Thyroid gland (tissue), 4 donors: Measurements from ENCODE around the gene SPHK1.

Experiments used
- CTCF ChIP-seq, 6 experiments: fragments of 200-600 bp in 3 of 6; fragments of 450-650 bp in 3 of 6; sonication (generic) in 3 of 6; IDR thresholded peaks; one replicate each; pipeline ENCODE4 v1.5.1; 2016 to 2019; ENCODE audit warnings: antibody characterized with exemption in 6 of 6, mild to moderate bottlenecking in 2 of 6, inconsistent platforms in 1 of 6, moderate library complexity in 1 of 6
- POLR2A ChIP-seq, 2 donors: fragments of 450-650 bp; IDR thresholded peaks; one replicate each; pipeline ENCODE4 v1.6.1; 2017; ENCODE audit warnings: antibody characterized with exemption in 2 of 2, mild to moderate bottlenecking in 2 of 2, moderate library complexity in 1 of 2

GRCh38 chr17:76421044-76421407 is 36.6 kb downstream of the SPHK1 start:
- TF ChIP-seq CTCF (IDR thresholded peaks at IDR 0.05) = no peak
- TF ChIP-seq POLR2A (IDR thresholded peaks at IDR 0.05) = no peak
